ENCODE data around the gene BAIAP3.

- TF ChIP-seq SP1 (IDR thresholded peaks at IDR 0.05) (no peak), PKNOX1 (IDR thresholded peaks at IDR 0.05) (no peak), ELF4 (IDR thresholded peaks at IDR 0.05) (no peak), SUZ12 (IDR thresholded peaks at IDR 0.05) (no peak), BHLHE40 (IDR thresholded peaks at IDR 0.05; ENCODE audit: borderline replicate concordance) (no peak), FOXM1 (IDR thresholded peaks at IDR 0.05; ENCODE audit: borderline replicate concordance) (no peak), L3MBTL2 (conservative IDR thresholded peaks at IDR 0.05) (no peak), FOXA1 (IDR thresholded peaks at IDR 0.05) (no peak), LEF1 (IDR thresholded peaks at IDR 0.05; ENCODE audit: borderline replicate concordance) (no peak), FOXK2 (IDR thresholded peaks at IDR 0.05) (no peak)
Measured at GRCh38 chr16:1354815-1355540, 21.5 kb downstream of the BAIAP3 start.

Measured in HEK293T (cell line).